ENCODE measurements around the gene HLA-DRA.

DNA sequence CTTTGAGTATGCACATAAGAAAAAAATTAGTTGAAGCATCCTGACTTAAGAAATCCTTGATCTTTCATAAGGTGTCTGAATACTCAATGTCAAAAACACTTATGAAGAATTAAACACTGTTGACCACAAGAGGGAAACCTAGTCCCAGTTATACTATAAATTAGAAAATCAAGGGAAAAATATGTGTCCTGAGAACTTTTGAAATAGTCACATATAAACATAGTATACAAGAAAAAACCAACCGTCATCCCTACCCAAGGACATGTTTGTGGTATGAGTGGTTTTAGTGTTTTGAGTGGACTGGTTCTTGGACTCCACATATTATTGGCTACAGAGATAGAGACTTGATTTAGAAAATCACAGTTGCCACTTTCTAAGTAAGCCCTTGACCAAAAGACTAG, 7.6 kb upstream of the HLA-DRA start:
- TF ChIP-seq, protein P1, sequence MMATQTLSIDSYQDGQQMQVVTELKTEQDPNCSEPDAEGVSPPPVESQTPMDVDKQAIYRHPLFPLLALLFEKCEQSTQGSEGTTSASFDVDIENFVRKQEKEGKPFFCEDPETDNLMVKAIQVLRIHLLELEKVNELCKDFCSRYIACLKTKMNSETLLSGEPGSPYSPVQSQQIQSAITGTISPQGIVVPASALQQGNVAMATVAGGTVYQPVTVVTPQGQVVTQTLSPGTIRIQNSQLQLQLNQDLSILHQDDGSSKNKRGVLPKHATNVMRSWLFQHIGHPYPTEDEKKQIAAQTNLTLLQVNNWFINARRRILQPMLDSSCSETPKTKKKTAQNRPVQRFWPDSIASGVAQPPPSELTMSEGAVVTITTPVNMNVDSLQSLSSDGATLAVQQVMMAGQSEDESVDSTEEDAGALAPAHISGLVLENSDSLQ (IDR thresholded peaks at IDR 0.05), result no peak
- TF ChIP-seq SP1 (IDR thresholded peaks at IDR 0.05), result no peak
- no peak for TF ChIP-seq FOXM1 (IDR thresholded peaks at IDR 0.05; ENCODE audit: borderline replicate concordance)
- no peak for TF ChIP-seq NFRKB (IDR thresholded peaks at IDR 0.05)
- no peak for TF ChIP-seq ZNF384 (IDR thresholded peaks at IDR 0.05)
- no peak for TF ChIP-seq L3MBTL2 (conservative IDR thresholded peaks at IDR 0.05)
- no peak for TF ChIP-seq CTBP1 (IDR thresholded peaks at IDR 0.05; ENCODE audit: borderline replicate concordance)
- TF ChIP-seq LEF1 (IDR thresholded peaks at IDR 0.05; ENCODE audit: borderline replicate concordance), result no peak
- no peak for TF ChIP-seq BHLHE40 (IDR thresholded peaks at IDR 0.05; ENCODE audit: borderline replicate concordance)
- TF ChIP-seq ELF4 (IDR thresholded peaks at IDR 0.05), result no peak
- TF ChIP-seq FOXA1 (IDR thresholded peaks at IDR 0.05), result no peak
- TF ChIP-seq FOXK2 (IDR thresholded peaks at IDR 0.05), result no peak
- TF ChIP-seq ARNT (IDR thresholded peaks at IDR 0.05), result no peak
- no peak for TF ChIP-seq SUZ12 (IDR thresholded peaks at IDR 0.05)

Data from HEK293T (cell line).